Measurements from ENCODE around the gene SPDYC. TPM values are rescaled to one million over a fixed set of nuclear protein-coding genes. Genes with fewer than 3 reads are reported as not detected.

Gene SPDYC
- total and polyA plus RNA-seq, 9 of the 15 experiments (the other 6 are each of a cell fraction or from before 2014, with no cell fraction given) = 4.4 to 18.8 (median 9.2) TPM

- TF ChIP-seq KLF13 (tag; IDR thresholded peaks at IDR 0.05; ENCODE audit: borderline replicate concordance, low read depth) (no peak), ZNF224 (CRISPR knock-in tag; IDR thresholded peaks at IDR 0.05) (no peak), HMG20B (CRISPR knock-in tag; IDR thresholded peaks at IDR 0.05) (no peak), ZZZ3 (IDR thresholded peaks at IDR 0.05) (no peak), SNAPC5 (CRISPR knock-in tag; IDR thresholded peaks at IDR 0.05) (no peak), COPS2 (conservative IDR thresholded peaks at IDR 0.05) (no peak), TRIM25 (IDR thresholded peaks at IDR 0.05; ENCODE audit: borderline replicate concordance) (no peak), CEBPZ (IDR thresholded peaks at IDR 0.05; ENCODE audit: borderline replicate concordance, low read depth, low read length) (no peak)
- TF ChIP-seq, protein P1, sequence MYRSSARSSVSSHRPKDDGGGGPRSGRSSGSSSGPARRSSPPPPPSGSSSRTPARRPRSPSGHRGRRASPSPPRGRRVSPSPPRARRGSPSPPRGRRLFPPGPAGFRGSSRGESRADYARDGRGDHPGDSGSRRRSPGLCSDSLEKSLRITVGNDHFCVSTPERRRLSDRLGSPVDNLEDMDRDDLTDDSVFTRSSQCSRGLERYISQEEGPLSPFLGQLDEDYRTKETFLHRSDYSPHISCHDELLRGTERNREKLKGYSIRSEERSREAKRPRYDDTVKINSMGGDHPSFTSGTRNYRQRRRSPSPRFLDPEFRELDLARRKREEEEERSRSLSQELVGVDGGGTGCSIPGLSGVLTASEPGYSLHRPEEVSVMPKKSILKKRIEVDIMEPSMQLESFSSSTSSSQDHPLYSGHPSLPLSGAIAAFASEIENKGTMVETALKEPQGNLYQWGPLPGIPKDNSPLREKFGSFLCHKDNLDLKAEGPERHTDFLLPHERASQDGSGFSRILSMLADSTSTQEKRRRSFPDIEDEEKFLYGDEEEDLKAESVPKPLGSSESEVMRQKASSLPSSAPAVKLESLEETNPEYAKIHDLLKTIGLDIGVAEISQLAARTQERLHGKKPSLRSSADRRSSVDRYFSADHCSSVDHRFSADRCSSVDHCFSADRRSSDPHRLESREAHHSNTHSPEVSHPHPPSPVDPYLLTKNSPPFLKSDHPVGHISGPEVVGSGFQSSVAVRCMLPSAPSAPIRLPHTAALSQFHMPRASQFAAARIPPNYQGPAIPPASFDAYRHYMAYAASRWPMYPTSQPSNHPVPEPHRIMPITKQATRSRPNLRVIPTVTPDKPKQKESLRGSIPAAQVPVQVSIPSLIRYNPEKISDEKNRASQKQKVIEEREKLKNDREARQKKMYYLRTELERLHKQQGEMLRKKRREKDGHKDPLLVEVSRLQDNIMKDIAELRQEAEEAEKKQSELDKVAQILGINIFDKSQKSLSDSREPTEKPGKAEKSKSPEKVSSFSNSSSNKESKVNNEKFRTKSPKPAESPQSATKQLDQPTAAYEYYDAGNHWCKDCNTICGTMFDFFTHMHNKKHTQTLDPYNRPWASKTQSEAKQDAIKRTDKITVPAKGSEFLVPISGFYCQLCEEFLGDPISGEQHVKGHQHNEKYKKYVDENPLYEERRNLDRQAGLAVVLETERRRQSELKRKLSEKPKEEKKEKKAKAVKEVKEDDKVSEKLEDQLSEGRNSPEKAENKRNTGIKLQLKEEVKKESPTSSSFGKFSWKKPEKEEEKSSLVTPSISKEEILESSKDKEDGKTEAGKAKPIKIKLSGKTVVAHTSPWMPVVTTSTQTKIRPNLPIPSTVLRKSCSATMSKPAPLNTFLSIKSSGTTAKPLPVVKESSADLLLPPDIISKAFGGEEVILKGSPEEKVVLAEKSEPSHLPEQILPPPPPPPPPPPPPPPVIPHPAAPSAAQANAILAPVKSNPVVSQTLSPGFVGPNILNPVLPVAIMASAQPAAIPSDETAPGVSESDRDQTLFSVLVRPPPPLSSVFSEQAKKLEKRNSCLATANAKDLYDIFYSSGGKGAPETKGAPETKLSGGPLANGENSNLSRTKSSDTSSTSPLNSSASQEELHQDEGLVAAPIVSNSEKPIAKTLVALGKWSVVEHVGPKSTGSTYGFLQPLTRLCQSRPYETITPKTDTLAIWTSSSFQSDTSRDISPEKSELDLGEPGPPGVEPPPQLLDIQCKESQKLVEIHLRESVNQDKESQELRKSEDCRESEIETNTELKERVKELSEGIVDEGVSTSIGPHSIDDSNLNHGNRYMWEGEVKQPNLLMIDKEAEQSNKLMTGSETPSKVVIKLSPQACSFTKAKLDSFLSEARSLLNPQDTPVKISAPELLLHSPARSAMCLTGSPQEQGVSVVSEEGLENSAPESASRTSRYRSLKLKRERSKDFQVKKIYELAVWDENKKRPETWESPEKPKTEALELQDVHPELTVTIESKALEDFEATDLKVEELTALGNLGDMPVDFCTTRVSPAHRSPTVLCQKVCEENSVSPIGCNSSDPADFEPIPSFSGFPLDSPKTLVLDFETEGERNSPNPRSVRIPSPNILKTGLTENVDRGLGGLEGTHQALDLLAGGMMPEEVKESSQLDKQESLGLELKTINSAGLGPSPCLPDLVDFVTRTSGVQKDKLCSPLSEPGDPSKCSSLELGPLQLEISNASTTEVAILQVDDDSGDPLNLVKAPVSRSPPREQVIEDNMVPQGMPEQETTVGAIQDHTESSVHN (IDR thresholded peaks at IDR 0.05; ENCODE audit: borderline replicate concordance in 1 of 2, low read depth in 1 of 2) = no peak
These were observed 11.7 kb downstream of the SPDYC start, which contains the start of gene CAPN1 (continued) for GRCh38 chr11:65181569-65182257.
